Measurements from ENCODE around the gene CAPN12. TPM values are rescaled to one million over a fixed set of nuclear protein-coding genes. Genes with fewer than 3 reads are reported as not detected.

CAPN12 gene
- total RNA-seq, 1 experiment from 2014 or later, result 43.9 TPM

- intact Hi-C loops (cut with micrococcal nuclease; ENCODE audit: unreplicated experiment), result no loop called here
- no peak for TF ChIP-seq EZH2 (IDR thresholded peaks at IDR 0.05; ENCODE audit: low read depth)
- no peak for TF ChIP-seq CTCF (conservative IDR thresholded peaks at IDR 0.05)
- H3K27ac ChIP-seq, result no peak overlapping the region
- peaks cover 5% of the 10 kb centered on the region; the same call in 1 of the 2 replicates for H3F3A ChIP-seq (ENCODE audit: insufficient read depth, low read depth)
- H3K4me3 ChIP-seq, result no peak overlapping the region
- ChIA-PET POLR2A (ENCODE audit: unreplicated experiment) (interaction anchor here (0.6 to 0.7 kb wide), 2 partner anchors 57 to 91 kb away, joined by 3 to 8 read pairs; no protein-coding TSS in a partner anchor), CTCF (no interaction called here)
- no TSS peak for BruUV-seq (replicated peaks)
- no peaks in the 10 kb centered on the region for H3K9me2 ChIP-seq (ENCODE audit: insufficient read depth)
- H3K79me2 ChIP-seq (ENCODE audit: low read depth), result no peaks in the 10 kb centered on the region
- no peak overlapping the region for H3K4me2 ChIP-seq
- no peak overlapping the region for H2AFZ ChIP-seq
- no peaks in the 10 kb centered on the region for H3K36me3 ChIP-seq (ENCODE audit: low read depth)
- H3K27me3 ChIP-seq (ENCODE audit: insufficient read depth, low read depth), result no peaks in the 10 kb centered on the region
- no peaks in the 10 kb centered on the region; the same call in 1 of the 2 replicates for H3K4me1 ChIP-seq (replicated peaks; ENCODE audit: insufficient read depth)
- no peaks in the 10 kb centered on the region for H4K20me1 ChIP-seq (ENCODE audit: insufficient read depth)
- no peaks in the 10 kb centered on the region for H3K9me3 ChIP-seq (ENCODE audit: insufficient read depth, low read depth)
- DNase-seq, result no peak
These were observed 3.3 kb downstream of the CAPN12 start for GRCh38 chr19:38740932-38741331.

GRCh38 chr19:38740257-38740592, 4.0 kb downstream of the CAPN12 start:
- TF ChIP-seq CTCF (conservative IDR thresholded peaks at IDR 0.05) (no peak), EZH2 (IDR thresholded peaks at IDR 0.05; ENCODE audit: low read depth) (no peak)
- intact Hi-C loops (cut with micrococcal nuclease; ENCODE audit: unreplicated experiment), result no loop called here
- Histone ChIP-seq H3K4me1 (replicated peaks; ENCODE audit: insufficient read depth) (no peaks in the 10 kb centered on the region; the same call in 1 of the 2 replicates), H3K79me2 (ENCODE audit: low read depth) (0 out of 2 replicates have a peak, but pooled peaks cover under 1% of the 10 kb centered on the region), H3K27ac (no peak overlapping the region), H3K4me3 (no peak overlapping the region), H3K4me2 (no peak overlapping the region), H3K9me3 (ENCODE audit: insufficient read depth, low read depth) (no peaks in the 10 kb centered on the region), H3K36me3 (ENCODE audit: low read depth) (no peaks in the 10 kb centered on the region), H3F3A (ENCODE audit: insufficient read depth, low read depth) (peaks cover 7% of the 10 kb centered on the region), H2AFZ (no peak overlapping the region), H3K9me2 (ENCODE audit: insufficient read depth) (no peaks in the 10 kb centered on the region), H3K27me3 (ENCODE audit: insufficient read depth, low read depth) (no peaks in the 10 kb centered on the region), H4K20me1 (ENCODE audit: insufficient read depth) (no peaks in the 10 kb centered on the region)
- CTCF ChIA-PET, result no interaction called here
- POLR2A ChIA-PET (ENCODE audit: unreplicated experiment), result interaction anchor here (0.6 to 0.7 kb wide), 2 partner anchors 92 to 99 kb away, joined by 3 to 4 read pairs; no protein-coding TSS in a partner anchor
- DNase-seq, result no peak
- no TSS peak for BruUV-seq (replicated peaks)

- no peaks in the 10 kb centered on the region for H4K20me1 ChIP-seq (ENCODE audit: insufficient read depth)
- ChIA-PET POLR2A (ENCODE audit: unreplicated experiment) (no interaction called here), CTCF (no interaction called here)
- no peaks in the 10 kb centered on the region for H3K27me3 ChIP-seq (ENCODE audit: insufficient read depth, low read depth)
- DNase-seq, result no peak
- no peak overlapping the region for H3K4me3 ChIP-seq
- H3K79me2 ChIP-seq (ENCODE audit: low read depth), result peaks cover 6% of the 10 kb centered on the region; the same call in 1 of the 2 replicates
- no peak overlapping the region for H3K4me2 ChIP-seq
- no peaks in the 10 kb centered on the region for H3K9me3 ChIP-seq (ENCODE audit: insufficient read depth, low read depth)
- no peak overlapping the region for H2AFZ ChIP-seq
- no peak for TF ChIP-seq EZH2 (IDR thresholded peaks at IDR 0.05; ENCODE audit: low read depth)
- no peak for TF ChIP-seq CTCF (conservative IDR thresholded peaks at IDR 0.05)
- no peaks in the 10 kb centered on the region for H3K9me2 ChIP-seq (ENCODE audit: insufficient read depth)
- intact Hi-C loops (cut with micrococcal nuclease; ENCODE audit: unreplicated experiment), result loop anchor here (10.0 kb wide), 1 partner anchor 225 kb away; no protein-coding TSS in a partner anchor
- H3K27ac ChIP-seq, result no peak overlapping the region
- H3K36me3 ChIP-seq (ENCODE audit: low read depth), result no peaks in the 10 kb centered on the region
- H3K4me1 ChIP-seq (replicated peaks; ENCODE audit: insufficient read depth), result no peaks in the 10 kb centered on the region; the same call in 1 of the 2 replicates
- peaks cover 12% of the 10 kb centered on the region for H3F3A ChIP-seq (ENCODE audit: insufficient read depth, low read depth)
- no TSS peak for BruUV-seq (replicated peaks)
These were observed 4.6 kb downstream of the CAPN12 start for GRCh38 chr19:38739440-38740256.

All from PC-9 (cell line).